NCI-H1436 treated with DMSO at 0.1 percent for 48 hours (cell line): ENCODE results near the gene GRAMD4.

ENCODE experiments used
- DNase-seq: peaks from one replicate; lab custom pipeline; 2025; lab: John Stamatoyannopoulos, UW

Gene GRAMD4

GRCh38 chr22:46583571-46583970 lies 36.6 kb upstream of the GRAMD4 start:
- no peak for DNase-seq

- no peak for DNase-seq
These were observed 35.9 kb upstream of the GRAMD4 start for GRCh38 chr22:46584081-46584921.

GRCh38 chr22:46585340-46586122 lies 34.7 kb upstream of the GRAMD4 start:
- no peak for DNase-seq

- DNase-seq = no peak
These were observed 34.1 kb upstream of the GRAMD4 start for GRCh38 chr22:46586123-46586519.

- no peak for DNase-seq
These were observed 33.6 kb upstream of the GRAMD4 start for GRCh38 chr22:46586531-46587011.

GRCh38 chr22:46587061-46587460 lies 33.1 kb upstream of the GRAMD4 start:
- DNase-seq = no peak

GRCh38 chr22:46587492-46588278 lies 32.5 kb upstream of the GRAMD4 start:
- no peak for DNase-seq

- DNase-seq = no peak
These were observed 31.7 kb upstream of the GRAMD4 start for GRCh38 chr22:46588279-46589140.

- no peak for DNase-seq
These were observed 30.9 kb upstream of the GRAMD4 start for GRCh38 chr22:46589141-46589748.

- DNase-seq = no peak
These were observed 30.3 kb upstream of the GRAMD4 start for GRCh38 chr22:46589871-46590271.

- no peak for DNase-seq
These were observed 29.9 kb upstream of the GRAMD4 start for GRCh38 chr22:46590334-46590733.

- no peak for DNase-seq
These were observed 28.3 kb upstream of the GRAMD4 start for GRCh38 chr22:46591930-46592329.

- no peak for DNase-seq
These were observed 27.8 kb upstream of the GRAMD4 start for GRCh38 chr22:46592390-46592872.

GRCh38 chr22:46593211-46593681 lies 26.9 kb upstream of the GRAMD4 start:
- DNase-seq = no peak

- no peak for DNase-seq
These were observed 25.9 kb upstream of the GRAMD4 start for GRCh38 chr22:46593996-46594946.

- no peak for DNase-seq
These were observed 25.3 kb upstream of the GRAMD4 start for GRCh38 chr22:46594947-46595298.

GRCh38 chr22:46595545-46595944 lies 24.6 kb upstream of the GRAMD4 start:
- no peak for DNase-seq

GRCh38 chr22:46596032-46596441 lies 24.1 kb upstream of the GRAMD4 start:
- DNase-seq = no peak

GRCh38 chr22:46596819-46597218 lies 23.4 kb upstream of the GRAMD4 start:
- no peak for DNase-seq
